GM12878 (cell line): Measurements from ENCODE around the gene RGS6. TPM values are rescaled to one million over a fixed set of nuclear protein-coding genes. Genes with fewer than 3 reads are reported as not detected.

ENCODE experiments used
- ATAC-seq: fragments of 200-7000 bp; cut with Tn5 transposase; 3 replicates; pipeline ENCODE4 v1.9.1; 2020; ENCODE audit warnings: mild to moderate bottlenecking, moderate library complexity
- BruUV-seq: library from RNA; stranded (reverse); fragments of 400-500 nt; replicated peaks from 2 replicates; lab custom pipeline; 2021; lab: Mats Ljungman, UMichigan
- CTCF ChIA-PET: fragments of 300-600 bp; sonication (Branson Sonifier 250); formaldehyde crosslinking; extraction: SDS; loops from one replicate; lab custom pipeline; 2021; ENCODE audit warnings: inconsistent platforms; lab: Yijun Ruan, JAX
- POLR2A ChIA-PET: fragments of 350-600 bp; formaldehyde crosslinking; extraction: SDS; loops from one replicate; lab custom pipeline; 2021; ENCODE audit warnings: inconsistent platforms; lab: Charles Lee
- RAD21 ChIA-PET: fragments of 300-600 bp; sonication (Branson Sonifier 250); formaldehyde crosslinking; loops from one replicate; lab custom pipeline; 2023; ENCODE audit warnings: antibody characterized with exemption; ENCODE audit not compliant: unreplicated experiment; lab: Charles Lee
- SMC1A ChIA-PET: fragments of 300-600 bp; sonication (Branson Sonifier 250); formaldehyde crosslinking; loops from one replicate; lab custom pipeline; 2023; ENCODE audit not compliant: unreplicated experiment, uncharacterized antibody; lab: Charles Lee
- DNase-seq: peaks from one replicate; pipeline ENCODE4 v3.0.0-alpha.2; 2011; ENCODE audit warnings: low read depth, low spot score
- FAIRE-seq: peaks from 3 replicates; lab custom pipeline; 2011; peaks lifted over from hg19 to GRCh38; lab: Jason Lieb, UNC
- H2AFZ ChIP-seq: 2 replicates; pipeline ENCODE4 v1.6.0; 2011; ENCODE audit warnings: low read depth, low read length, control low read depth; ENCODE audit not compliant: control insufficient read depth
- H3K27ac ChIP-seq: 2 replicates; pipeline ENCODE4 v1.5.1; 2011; ENCODE audit warnings: control low read depth; ENCODE audit not compliant: control insufficient read depth, insufficient read depth
- H3K27me3 ChIP-seq, 2 experiments: replicated peaks in 1 of 2; 2 replicates each; pipeline versions ENCODE4 v1.6.0 to v1.6.1; 2011; ENCODE audit warnings: low read length in 1 of 2; ENCODE audit not compliant: control insufficient read depth in 2 of 2, insufficient read depth in 2 of 2
- H3K36me3 ChIP-seq, 2 experiments: 2 replicates each; pipeline ENCODE4 v1.5.1; 2011; ENCODE audit warnings: low read length in 1 of 2; ENCODE audit not compliant: control insufficient read depth in 2 of 2, insufficient read depth in 2 of 2
- H3K4me1 ChIP-seq: 2 replicates; pipeline ENCODE4 v1.6.1; 2011; ENCODE audit warnings: mild to moderate bottlenecking, low read length, moderate library complexity, mixed read lengths; ENCODE audit not compliant: control insufficient read depth, insufficient read depth
- H3K4me2 ChIP-seq: 2 replicates; pipeline ENCODE4 v1.6.0; 2011; ENCODE audit warnings: control low read depth; ENCODE audit not compliant: control insufficient read depth, insufficient read depth
- H3K4me3 ChIP-seq: fragments of 200-600 bp; sonication (generic); 2 replicates; pipeline ENCODE4 v1.5.1; 2016
- H3K79me2 ChIP-seq: 2 replicates; pipeline ENCODE4 v1.6.0; 2011; ENCODE audit warnings: low read length; ENCODE audit not compliant: control insufficient read depth, insufficient read depth
- H3K9ac ChIP-seq: 2 replicates; pipeline ENCODE4 v1.8.0; 2011; ENCODE audit warnings: low read length, control low read depth, mixed read lengths; ENCODE audit not compliant: control insufficient read depth, insufficient read depth
- H3K9me3 ChIP-seq: replicated peaks from 3 replicates; pipeline ENCODE4 v1.5.1; 2011; ENCODE audit warnings: mild to moderate bottlenecking, low read length; ENCODE audit not compliant: control insufficient read depth, insufficient read depth
- H4K20me1 ChIP-seq: 2 replicates; pipeline ENCODE4 v1.6.0; 2011; ENCODE audit not compliant: control insufficient read depth, insufficient read depth
- GABPA ChIP-seq: IDR thresholded peaks from 2 replicates; pipeline ENCODE4 v1.6.1; 2014; ENCODE audit warnings: antibody characterized with exemption, low read depth, mild to moderate bottlenecking, inconsistent platforms
- LARP7 ChIP-seq: fragments of 450-650 bp; IDR thresholded peaks from 2 replicates; pipeline ENCODE4 v1.6.1; 2017; ENCODE audit warnings: mild to moderate bottlenecking
- MEF2B ChIP-seq: fragments of 450-650 bp; IDR thresholded peaks from 2 replicates; pipeline ENCODE4 v1.6.1; 2018; ENCODE audit warnings: mild to moderate bottlenecking, moderate library complexity; ENCODE audit not compliant: partially characterized antibody, poor library complexity, severe bottlenecking
- NFYB ChIP-seq: IDR thresholded peaks from 2 replicates; pipeline ENCODE4 v1.6.1; 2011; ENCODE audit warnings: low read depth, mild to moderate bottlenecking, low read length, improper control_type of control experiment, moderate library complexity; ENCODE audit not compliant: insufficient read depth
- RAD51 ChIP-seq: fragments of 450-650 bp; IDR thresholded peaks from 2 replicates; pipeline ENCODE4 v1.6.1; 2016; ENCODE audit warnings: moderate library complexity, mild to moderate bottlenecking, inconsistent platforms
- SMC3 ChIP-seq: IDR thresholded peaks from 2 replicates; pipeline ENCODE4 v1.6.1; 2011; ENCODE audit warnings: low read length, improper control_type of control experiment, borderline replicate concordance
- YBX1 ChIP-seq: fragments of 450-650 bp; IDR thresholded peaks from 2 replicates; pipeline ENCODE4 v1.6.1; 2016; ENCODE audit warnings: antibody characterized with exemption
- ZBTB33 ChIP-seq: fragments of 450-650 bp; IDR thresholded peaks from 2 replicates; pipeline ENCODE4 v1.6.1; 2017; ENCODE audit warnings: mild to moderate bottlenecking
- WGBS: methylation state at CpG from one replicate; pipeline ENCODE4 v1.1.6; 2016; ENCODE audit warnings: low lambda C conversion rate; ENCODE audit not compliant: insufficient replicate concordance, insufficient coverage; ENCODE audit errors: missing lambda C conversion rate; 5-methylcytosine and 5-hydroxymethylcytosine counted together
- in situ Hi-C: fragments of 300-500 bp; cut with MboI; formaldehyde crosslinking; loops from 9 replicates; pipeline ENCODE4 v1.14.3; 2018; ENCODE audit warnings: mixed read lengths
- intact Hi-C: fragments of 100-400 bp; cut with micrococcal nuclease; formaldehyde crosslinking; loops from one replicate; pipeline ENCODE4 v1.14.2; 2022; ENCODE audit not compliant: unreplicated experiment
- polyA plus RNA-seq, 11 experiments: library from polyadenylated mRNA; depleted of rRNA in 4 of 11; unstranded in 6 of 11; stranded (reverse) in 5 of 11; fragments of >200 nt; fragmentation: Nextera tagmentation in 4 of 11; fragmentation: Illumina TruSeq in 1 of 11; extraction: Ambion mirVana in 4 of 11; extraction: Trizol in 1 of 11; gene quantifications; 1 replicate in 1 of 11; 2 replicates in 10 of 11; pipeline versions ENCODE4 v1.2.1 to v1.2.3, GENCODE V29; 2011 to 2016; ENCODE audit warnings: inconsistent platforms in 2 of 11, missing spikeins in 2 of 11, low read depth in 1 of 11
- total RNA-seq, 4 experiments: library from RNA; depleted of rRNA in 3 of 4; stranded (reverse); fragments of >200 nt in 3 of 4; fragmentation: Illumina TruSeq in 1 of 4; extraction: Trizol in 1 of 4; gene quantifications; 2 replicates each; pipeline versions ENCODE4 v1.2.1 to v1.2.3, GENCODE V29; 2013 to 2021

The RGS6 gene
- total and polyA plus RNA-seq, 10 of the 15 experiments (the other 5 are each of a cell fraction or from before 2014, with no cell fraction given) = 3.9 to 18.1 (median 12.4) TPM

- H3K79me2 ChIP-seq = no peaks in the 10 kb centered on the region
- WGBS = 17% methylated on average over 2 of the region's 2 CpGs
- H3K4me1 ChIP-seq = no peaks in the 10 kb centered on the region
- no peaks in the 10 kb centered on the region for H3K36me3 ChIP-seq
- H2AFZ ChIP-seq = no peak overlapping the region
- no peak overlapping the region for H3K27ac ChIP-seq
- RAD21 ChIA-PET = interaction anchor here (1.2 kb wide), 1 partner anchor 18 kb away, joined by 3 read pairs; no protein-coding TSS in a partner anchor
- intact Hi-C loops (no loop called here), in situ Hi-C loops (no loop called here)
- DNase-seq (no peak), FAIRE-seq (no peak)
- CTCF ChIA-PET = no interaction called here
- no peaks in the 10 kb centered on the region for H3K9me3 ChIP-seq
- SMC1A ChIA-PET = interaction anchor here (1.2 kb wide), 1 partner anchor 17 kb away, joined by 3 read pairs; no protein-coding TSS in a partner anchor
- BruUV-seq = no TSS peak
- no peak for TF ChIP-seq NFYB
- no peak for TF ChIP-seq GABPA
- TF ChIP-seq ZBTB33 = no peak
- TF ChIP-seq, all 136 proteins: peak for 0
- H3K4me3 ChIP-seq = no peak overlapping the region
- no peak overlapping the region for H3K4me2 ChIP-seq
- no peak overlapping the region for H3K9ac ChIP-seq
- H3K27me3 ChIP-seq = no peaks in the 10 kb centered on the region
- ATAC-seq = no peak
- POLR2A ChIA-PET = no interaction called here
- no peaks in the 10 kb centered on the region for H4K20me1 ChIP-seq
Observed at GRCh38 chr14:72052356-72052755, 120.1 kb downstream of the RGS6 start.

- ChIA-PET SMC1A (no interaction called here), CTCF (no interaction called here), RAD21 (no interaction called here), POLR2A (no interaction called here)
- in situ Hi-C loops = no loop called here
- intact Hi-C loops = no loop called here
- Histone ChIP-seq H4K20me1 (no peaks in the 10 kb centered on the region), H3K4me2 (no peak overlapping the region), H3K4me3 (no peak overlapping the region), H3K27me3 (no peaks in the 10 kb centered on the region), H3K79me2 (no peaks in the 10 kb centered on the region), H3K9ac (no peak overlapping the region), H3K27ac (no peak overlapping the region), H3K36me3 (no peaks in the 10 kb centered on the region), H3K4me1 (no peaks in the 10 kb centered on the region), H2AFZ (no peak overlapping the region), H3K9me3 (no peaks in the 10 kb centered on the region)
- TF ChIP-seq GABPA = no peak
- TF ChIP-seq MEF2B = no peak
- TF ChIP-seq SMC3 = no peak
- no peak for TF ChIP-seq YBX1
- no peak for TF ChIP-seq LARP7
- TF ChIP-seq RAD51 = no peak
- ATAC-seq (no peak), FAIRE-seq (no peak), DNase-seq (no peak)
- 23% methylated on average over 3 of the region's 3 CpGs for WGBS
- no TSS peak for BruUV-seq
Observed at GRCh38 chr14:72053651-72054050, 121.4 kb downstream of the RGS6 start.
